ENCODE results near the gene CBFA2T2. TPM values are rescaled to one million over a fixed set of nuclear protein-coding genes. Genes with fewer than 3 reads are reported as not detected.
A peak's percentile ranks its signal among the peaks of the same experiment; 100 is the strongest.
"Not testable (repeated sequence)": the region's sequence is repeated elsewhere in the genome, so short reads cannot be mapped to it uniquely, and the experiment has no call there.

Gene CBFA2T2
- total RNA-seq, 2 experiments from 2014 or later, result 10.2 to 10.9 TPM

DNA sequence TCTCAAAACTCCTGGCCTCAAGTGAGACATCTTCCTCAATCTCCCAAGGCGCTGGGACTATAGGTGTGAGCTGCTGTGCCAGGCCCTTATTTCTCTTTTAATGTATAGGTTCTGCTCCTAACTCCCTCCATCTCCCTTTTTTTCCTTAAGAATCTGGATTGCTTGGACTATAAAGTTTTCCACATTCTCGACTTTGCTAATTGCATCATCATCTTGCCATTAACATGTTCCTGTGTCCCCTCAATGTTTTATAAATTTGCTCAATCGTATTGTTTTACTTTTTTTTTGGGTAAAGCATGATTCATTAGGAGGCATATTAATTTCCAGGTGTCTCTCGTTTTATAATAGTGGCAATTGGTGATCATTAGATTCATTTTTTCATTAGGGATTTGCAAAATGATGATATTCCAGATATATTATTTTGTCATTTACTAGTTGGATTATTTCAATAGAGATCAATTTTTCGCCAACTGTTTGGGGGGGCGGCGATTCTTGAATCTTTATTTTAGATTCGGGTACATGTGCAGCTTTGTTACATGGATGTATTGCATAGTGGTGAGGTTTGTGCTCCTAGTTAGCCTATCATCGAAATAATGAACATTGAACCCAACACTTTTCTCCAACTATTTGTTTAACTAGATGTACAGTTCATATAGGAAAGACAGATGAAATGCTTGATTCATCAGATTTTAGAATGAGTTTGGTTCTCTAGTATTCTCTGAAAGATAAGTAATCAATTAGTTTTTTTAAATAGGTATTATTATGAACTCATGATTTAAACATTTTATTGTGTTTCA lies 68.7 kb downstream of the CBFA2T2 start:
- POLR2A ChIA-PET, result interaction anchor here (1.1 kb wide), 1 partner anchor 9 kb away, joined by 3 read pairs; no protein-coding TSS in a partner anchor
- Mint-ChIP-seq H3K4me1 (ENCODE audit: low read depth) (peaks cover 15% of the 10 kb centered on the region), H3K36me3 (ENCODE audit: low read depth) (peaks cover 8% of the 10 kb centered on the region), H3K4me3 (no peak overlapping the region), H3K9me3 (no peaks in the 10 kb centered on the region), H3K27ac (peak overlapping the region; percentile 34), H3K27me3 (no peaks in the 10 kb centered on the region)
- intact Hi-C loops (cut with micrococcal nuclease), result no loop called here
- no peak for DNase-seq
- no peak for TF ChIP-seq CTCF (IDR thresholded peaks at IDR 0.05)
- CTCF ChIA-PET, result interaction anchor here (0.7 kb wide), 1 partner anchor 152 kb away, joined by 3 read pairs; no protein-coding TSS in a partner anchor
- ATAC-seq, result no peak

DNA sequence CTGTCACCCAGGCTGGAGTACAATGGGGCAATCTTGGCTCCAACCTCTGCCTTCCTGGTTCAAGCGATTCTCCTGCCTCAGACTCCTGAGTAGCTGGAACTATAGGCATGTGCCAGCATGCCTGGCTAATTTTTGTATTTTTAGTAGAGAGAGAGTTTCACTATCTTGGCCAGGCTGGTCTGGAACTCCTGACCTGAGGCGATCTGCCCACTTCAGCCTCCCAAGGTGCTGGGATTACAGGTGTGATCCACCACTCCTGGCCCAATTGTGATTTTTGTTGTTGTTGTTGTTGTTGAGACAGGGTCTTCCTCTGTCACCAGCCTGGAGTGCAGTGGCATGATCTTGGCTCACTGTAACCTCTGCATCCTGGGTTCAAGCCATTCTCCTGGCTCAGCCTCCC lies 69.3 kb downstream of the CBFA2T2 start:
- no peaks in the 10 kb centered on the region for H3K27me3 Mint-ChIP-seq
- no peak for DNase-seq
- H3K4me3 Mint-ChIP-seq, result no peak overlapping the region
- no peak for ATAC-seq
- POLR2A ChIA-PET, result no interaction called here
- no peak overlapping the region for H3K27ac Mint-ChIP-seq
- peaks cover 10% of the 10 kb centered on the region for H3K4me1 Mint-ChIP-seq (ENCODE audit: low read depth)
- no peaks in the 10 kb centered on the region for H3K9me3 Mint-ChIP-seq
- CTCF ChIA-PET, result interaction anchor here (0.7 kb wide), 1 partner anchor 151 kb away, joined by 3 read pairs; no protein-coding TSS in a partner anchor
- no peak for TF ChIP-seq CTCF (IDR thresholded peaks at IDR 0.05)
- H3K36me3 Mint-ChIP-seq (ENCODE audit: low read depth), result peaks cover 8% of the 10 kb centered on the region
- intact Hi-C loops (cut with micrococcal nuclease), result no loop called here

DNA sequence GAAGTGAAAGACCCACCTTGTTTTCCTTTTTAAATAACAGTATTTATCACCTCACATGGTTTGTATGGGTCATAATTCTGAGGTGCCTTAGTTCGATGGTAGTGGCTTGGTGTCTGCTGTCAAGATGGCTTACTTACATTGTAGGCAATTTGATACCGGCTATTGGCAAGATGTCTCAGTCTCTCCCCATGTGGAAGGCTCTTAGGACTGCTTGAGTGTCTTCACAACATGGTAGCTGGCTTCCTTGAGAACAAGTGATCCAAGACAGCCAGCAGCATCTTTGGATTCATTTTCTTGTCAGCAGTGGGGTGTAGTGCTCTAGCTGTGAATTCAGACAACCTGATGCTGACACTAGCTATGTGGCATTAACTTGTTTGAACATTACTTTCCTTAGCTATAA lies 70.1 kb downstream of the CBFA2T2 start:
- Mint-ChIP-seq H3K9me3 (no peaks in the 10 kb centered on the region), H3K36me3 (ENCODE audit: low read depth) (peaks cover 8% of the 10 kb centered on the region), H3K27me3 (no peaks in the 10 kb centered on the region), H3K4me3 (no peak overlapping the region), H3K27ac (no peak overlapping the region), H3K4me1 (ENCODE audit: low read depth) (peaks cover 9% of the 10 kb centered on the region)
- DNase-seq, result no peak
- ChIA-PET POLR2A (no interaction called here), CTCF (no interaction called here)
- intact Hi-C loops (cut with micrococcal nuclease), result no loop called here
- ATAC-seq, result no peak
- no peak for TF ChIP-seq CTCF (IDR thresholded peaks at IDR 0.05)

DNA sequence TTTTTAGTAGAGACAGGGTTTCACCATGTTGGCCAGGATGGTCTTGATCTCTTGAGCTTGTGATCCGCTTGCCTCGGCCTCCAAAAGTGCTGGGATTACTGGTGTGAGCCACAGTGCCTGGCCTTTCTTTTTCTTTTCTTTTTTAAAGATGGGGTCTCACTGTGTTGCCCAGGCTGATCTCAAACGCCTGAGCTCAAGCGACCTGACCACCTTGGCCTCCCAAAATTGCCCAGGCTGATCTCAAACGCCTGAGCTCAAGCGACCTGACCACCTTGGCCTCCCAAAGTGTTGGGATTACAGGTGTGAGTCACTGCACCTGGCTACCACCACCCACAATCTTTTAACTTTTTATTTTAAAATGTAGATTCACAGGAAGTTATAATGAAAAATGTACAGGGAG lies 71.2 kb downstream of the CBFA2T2 start:
- POLR2A ChIA-PET; intact Hi-C loops (cut with micrococcal nuclease); H3K9me3 Mint-ChIP-seq; H3K4me1 Mint-ChIP-seq (ENCODE audit: low read depth); DNase-seq; H3K36me3 Mint-ChIP-seq (ENCODE audit: low read depth); ATAC-seq; CTCF ChIA-PET; H3K4me3 Mint-ChIP-seq; H3K27me3 Mint-ChIP-seq; H3K27ac Mint-ChIP-seq: not testable (repeated sequence)

DNA sequence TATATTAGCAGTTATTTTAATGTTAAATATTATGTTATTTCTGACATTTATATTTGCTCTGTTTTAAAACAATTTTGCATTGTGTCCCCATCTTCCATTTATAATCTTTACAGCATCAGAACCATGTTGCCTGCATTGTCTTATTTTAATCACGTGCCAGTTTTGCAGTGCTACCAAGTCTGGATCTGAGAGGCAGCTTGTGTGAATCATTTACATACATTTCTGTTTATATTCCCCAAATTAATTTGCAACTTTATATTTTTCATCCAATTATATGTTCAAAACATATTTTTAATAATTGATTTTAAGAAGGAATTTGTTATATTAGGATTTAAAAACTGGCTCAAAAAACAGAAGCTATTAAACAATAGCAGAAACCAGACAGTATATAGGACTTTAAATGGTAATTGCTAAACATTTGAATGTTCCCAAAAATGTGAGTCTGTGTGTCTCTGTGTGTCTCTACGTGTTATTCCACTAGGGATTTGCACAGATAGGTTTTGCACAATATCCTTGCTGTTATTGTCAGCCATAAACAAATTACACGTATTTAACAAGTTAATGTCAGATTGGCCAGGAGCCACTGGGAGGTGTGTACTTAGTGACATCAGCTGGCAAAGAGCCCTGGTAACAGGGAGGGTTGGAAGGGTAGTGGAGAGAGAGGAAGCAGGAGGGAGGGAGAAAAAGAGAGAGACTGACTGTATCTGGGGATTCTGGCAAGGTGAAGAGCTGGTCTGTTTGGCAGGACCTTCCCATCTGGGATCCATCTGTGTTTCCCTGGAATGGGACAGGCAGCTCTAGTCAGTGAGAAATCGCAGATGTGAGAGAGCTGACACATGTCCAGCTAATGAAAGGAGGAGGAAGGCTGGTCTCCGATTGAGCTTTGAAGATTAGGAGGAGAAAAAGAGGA lies 72.1 kb downstream of the CBFA2T2 start:
- ChIA-PET CTCF (interaction anchor here (0.8 to 0.9 kb wide), 2 partner anchors 10 to 18 kb away, joined by 3 read pairs; no protein-coding TSS in a partner anchor), POLR2A (no interaction called here)
- peaks cover 6% of the 10 kb centered on the region for H3K36me3 Mint-ChIP-seq (ENCODE audit: low read depth)
- no peak overlapping the region for H3K4me3 Mint-ChIP-seq
- no peak for ATAC-seq
- DNase-seq, result no peak
- no peaks in the 10 kb centered on the region for H3K9me3 Mint-ChIP-seq
- peaks cover 5% of the 10 kb centered on the region for H3K4me1 Mint-ChIP-seq (ENCODE audit: low read depth)
- H3K27ac Mint-ChIP-seq, result no peak overlapping the region
- intact Hi-C loops (cut with micrococcal nuclease), result no loop called here
- no peaks in the 10 kb centered on the region for H3K27me3 Mint-ChIP-seq
- TF ChIP-seq CTCF (IDR thresholded peaks at IDR 0.05), result no peak
